Astrocyte (in vitro differentiated cells and primary cell): Measurements from ENCODE around the gene TIMM10.

Experiments used
- EZH2 ChIP-seq: IDR thresholded peaks from 2 replicates; pipeline ENCODE4 v1.6.1; 2012; ENCODE audit warnings: mild to moderate bottlenecking, low read length, inconsistent platforms; ENCODE audit not compliant: insufficient read depth
- TF ChIP-seq, protein P1 (sequence below): IDR thresholded peaks from 2 replicates; pipeline ENCODE4 v1.5.1; 2011; ENCODE audit warnings: low read depth, mild to moderate bottlenecking, inconsistent platforms, low read length, moderate library complexity; ENCODE audit not compliant: insufficient read depth

DNA sequence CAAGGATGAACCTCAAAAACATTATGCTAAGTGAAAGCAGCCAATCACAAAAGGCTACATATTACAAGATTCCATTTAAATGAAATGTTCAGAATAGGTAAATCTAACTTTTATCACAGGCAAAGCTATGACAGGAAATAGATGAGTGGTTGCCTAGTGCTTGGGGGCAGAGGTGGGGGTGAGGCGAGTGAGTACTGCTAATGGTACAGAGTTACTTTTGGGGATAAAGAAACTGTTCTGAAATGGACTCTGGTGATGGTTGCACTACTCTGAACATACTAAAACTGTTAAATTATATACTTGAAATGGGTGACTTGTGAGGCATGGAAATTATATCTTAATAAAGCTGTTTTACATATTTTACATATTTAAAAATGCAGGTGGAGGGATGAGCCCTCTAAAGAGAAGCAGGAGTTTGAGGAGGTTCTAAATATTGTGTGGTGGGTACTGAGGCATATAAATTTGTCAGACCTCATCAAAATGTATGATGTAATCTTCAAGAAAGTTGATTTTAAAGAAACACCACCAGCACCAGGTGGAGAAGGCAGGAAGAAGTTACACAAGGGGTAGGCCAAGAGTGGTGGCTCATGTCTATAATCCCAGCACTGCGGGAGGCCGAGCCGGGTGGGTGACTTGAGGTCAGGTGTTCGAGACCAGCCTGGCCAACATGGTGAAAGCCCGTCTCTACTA lies 18.7 kb downstream of the TIMM10 start:
- TF ChIP-seq, protein P1, sequence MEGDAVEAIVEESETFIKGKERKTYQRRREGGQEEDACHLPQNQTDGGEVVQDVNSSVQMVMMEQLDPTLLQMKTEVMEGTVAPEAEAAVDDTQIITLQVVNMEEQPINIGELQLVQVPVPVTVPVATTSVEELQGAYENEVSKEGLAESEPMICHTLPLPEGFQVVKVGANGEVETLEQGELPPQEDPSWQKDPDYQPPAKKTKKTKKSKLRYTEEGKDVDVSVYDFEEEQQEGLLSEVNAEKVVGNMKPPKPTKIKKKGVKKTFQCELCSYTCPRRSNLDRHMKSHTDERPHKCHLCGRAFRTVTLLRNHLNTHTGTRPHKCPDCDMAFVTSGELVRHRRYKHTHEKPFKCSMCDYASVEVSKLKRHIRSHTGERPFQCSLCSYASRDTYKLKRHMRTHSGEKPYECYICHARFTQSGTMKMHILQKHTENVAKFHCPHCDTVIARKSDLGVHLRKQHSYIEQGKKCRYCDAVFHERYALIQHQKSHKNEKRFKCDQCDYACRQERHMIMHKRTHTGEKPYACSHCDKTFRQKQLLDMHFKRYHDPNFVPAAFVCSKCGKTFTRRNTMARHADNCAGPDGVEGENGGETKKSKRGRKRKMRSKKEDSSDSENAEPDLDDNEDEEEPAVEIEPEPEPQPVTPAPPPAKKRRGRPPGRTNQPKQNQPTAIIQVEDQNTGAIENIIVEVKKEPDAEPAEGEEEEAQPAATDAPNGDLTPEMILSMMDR = no peak
- TF ChIP-seq EZH2 = no peak
